Right hindlimb (tissue), 1 donor: Measurements from ENCODE around the gene FAT1.

Source experiments
- DNase-seq: peaks from one replicate; pipeline ENCODE4 v3.0.0-alpha.2; 2018

The FAT1 gene

DNA sequence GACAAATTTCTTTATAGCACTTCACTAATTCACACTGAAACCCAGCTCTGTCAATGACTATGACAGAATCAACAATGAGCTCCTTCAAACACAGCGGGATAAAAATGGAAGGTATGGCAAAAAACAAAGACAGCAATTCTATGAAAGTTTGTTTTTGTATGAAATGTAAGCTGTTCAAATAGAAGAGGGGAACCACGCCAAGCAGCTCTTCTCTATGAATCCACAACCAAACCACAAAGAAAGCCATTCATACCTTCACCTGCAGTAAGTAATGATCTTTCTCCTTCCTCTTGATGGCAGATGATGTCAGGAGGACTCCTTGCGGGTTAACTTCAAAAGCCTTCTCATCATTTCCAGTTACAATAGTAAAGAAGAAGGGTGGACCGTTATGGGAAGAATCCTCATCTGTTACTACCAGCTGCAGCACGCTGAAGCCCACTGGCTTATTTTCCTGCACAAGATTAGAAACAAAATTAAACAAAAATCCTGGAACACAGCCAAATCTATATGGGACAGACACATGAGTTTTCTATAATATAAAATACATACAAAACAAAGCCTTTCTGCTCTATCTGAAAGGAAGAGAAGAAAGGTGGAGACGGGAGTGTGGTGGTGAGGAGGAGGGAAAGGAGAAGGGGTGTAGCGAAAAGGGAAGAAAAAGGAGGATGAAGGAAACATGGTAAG lies 119.4 kb downstream of the FAT1 start:
- no peak for DNase-seq

DNA sequence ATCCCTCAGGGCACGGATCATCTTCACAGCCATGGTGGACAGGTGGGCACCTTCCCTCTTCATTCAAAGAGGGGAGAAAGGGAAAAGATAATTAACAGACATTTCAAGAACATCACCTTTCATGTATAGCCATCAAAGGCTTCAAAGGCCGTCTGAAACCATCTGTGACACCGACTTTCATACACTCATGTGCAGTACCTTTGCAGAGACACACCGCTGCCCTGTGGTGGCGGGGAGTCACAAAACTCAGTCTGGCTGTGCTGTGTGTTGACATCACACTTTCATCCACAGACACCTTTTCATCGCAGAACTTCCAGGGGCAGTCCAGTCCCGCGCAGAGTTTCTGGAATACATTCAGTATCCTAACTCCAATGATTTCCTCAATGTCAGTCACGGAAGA lies 120.7 kb downstream of the FAT1 start:
- DNase-seq, result no peak

DNA sequence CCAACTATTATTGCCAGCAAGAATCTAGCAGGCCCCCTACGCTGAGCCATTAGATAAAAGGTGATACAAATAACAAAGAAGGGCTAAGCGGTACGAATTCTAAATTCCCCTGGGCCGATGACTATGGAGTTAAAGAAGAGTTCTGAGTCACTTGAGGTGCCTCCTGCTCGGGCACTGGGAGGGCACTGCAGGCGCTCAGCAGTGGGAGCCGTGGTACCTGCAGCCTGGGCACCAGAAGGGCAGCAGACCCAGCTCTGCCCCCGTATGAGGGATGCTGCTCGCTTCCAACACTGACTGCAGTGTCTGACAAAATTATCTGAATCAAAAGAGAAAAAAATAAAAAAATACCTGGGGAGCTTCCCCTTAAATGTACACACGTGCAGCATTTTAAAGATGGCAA lies 124.2 kb downstream of the FAT1 start:
- DNase-seq, result no peak

DNA sequence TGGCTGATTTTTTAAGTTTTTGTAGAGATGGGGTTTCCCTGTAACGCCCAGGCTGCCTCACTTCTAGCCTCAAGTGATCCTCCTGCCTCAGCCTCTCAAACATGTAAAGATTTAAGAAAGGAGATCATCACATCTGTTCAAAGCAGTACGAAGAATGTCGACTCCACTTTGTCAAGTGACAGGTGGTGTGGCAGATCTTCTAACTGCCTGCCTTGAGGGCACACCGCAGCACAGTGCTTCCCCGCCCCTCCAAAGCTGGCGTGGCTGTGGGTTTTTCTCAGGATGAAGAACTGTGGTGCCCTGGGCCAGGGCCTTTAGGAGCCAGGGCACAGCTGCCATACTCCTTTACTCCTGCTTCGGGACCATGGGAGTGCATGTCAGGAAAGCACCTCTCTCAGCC lies 125.0 kb downstream of the FAT1 start:
- no peak for DNase-seq

DNA sequence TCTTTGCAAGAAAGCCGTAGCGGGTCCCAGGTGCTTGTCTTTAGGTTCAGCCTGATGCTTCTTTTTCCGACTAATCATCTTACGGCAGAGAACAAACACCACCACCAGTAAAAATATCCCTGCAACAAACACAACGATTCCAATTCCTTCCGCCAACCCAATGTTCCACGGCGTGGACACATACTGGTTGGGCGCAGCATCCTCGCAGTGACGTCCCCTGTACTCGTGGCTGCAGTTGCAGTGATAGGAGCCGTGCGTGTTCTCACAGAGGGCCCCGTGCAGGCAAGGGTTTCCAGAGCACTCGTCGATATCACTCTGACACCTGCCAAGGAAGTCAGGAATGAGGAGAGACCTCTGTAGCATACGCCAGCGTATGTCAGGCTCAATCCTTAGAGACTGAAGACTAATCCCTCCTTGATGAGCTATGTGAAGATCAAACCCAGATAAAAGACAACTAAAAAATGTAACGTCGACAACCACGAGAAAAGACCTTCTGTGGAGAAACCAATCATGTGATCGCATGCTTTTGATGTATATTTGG lies 126.7 kb downstream of the FAT1 start:
- no peak for DNase-seq

DNA sequence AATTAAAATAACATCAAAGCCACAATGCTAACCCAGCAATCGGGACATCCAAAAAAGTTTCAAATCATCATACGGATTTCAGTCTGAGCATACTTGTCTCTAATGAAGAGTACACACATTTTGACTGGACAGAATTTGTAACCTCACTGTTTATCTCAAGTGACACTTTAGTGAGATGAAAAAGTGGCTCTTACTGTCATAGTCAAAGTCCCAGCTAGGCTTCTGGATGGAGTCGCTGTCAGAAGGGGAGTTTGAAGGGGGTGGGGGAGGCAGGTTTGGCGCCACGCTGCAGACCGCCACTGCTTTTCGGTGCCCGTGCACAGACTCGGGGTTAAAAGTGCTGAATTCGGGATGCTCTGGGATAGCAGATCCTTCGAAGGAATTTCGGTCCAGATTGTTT lies 127.3 kb downstream of the FAT1 start:
- DNase-seq, result no peak

DNA sequence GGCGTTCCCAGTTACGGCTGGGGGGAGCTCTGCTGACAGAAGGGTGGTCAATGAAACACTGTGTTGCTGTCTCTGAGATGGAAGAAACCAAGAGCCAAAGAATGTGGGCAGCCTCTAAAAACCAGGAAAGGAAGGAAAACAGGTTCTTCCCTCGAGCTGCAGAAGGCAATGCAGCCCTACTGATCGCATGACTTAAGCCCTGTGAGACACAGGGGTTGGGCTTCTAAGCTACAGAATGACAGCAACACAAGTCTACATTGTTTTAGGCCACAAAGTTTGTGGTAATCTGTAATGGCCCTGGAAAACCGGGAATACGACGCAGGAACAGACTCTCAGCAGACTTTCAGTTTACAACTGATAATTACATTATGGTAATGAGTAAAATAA lies 130.1 kb downstream of the FAT1 start:
- no peak for DNase-seq

DNA sequence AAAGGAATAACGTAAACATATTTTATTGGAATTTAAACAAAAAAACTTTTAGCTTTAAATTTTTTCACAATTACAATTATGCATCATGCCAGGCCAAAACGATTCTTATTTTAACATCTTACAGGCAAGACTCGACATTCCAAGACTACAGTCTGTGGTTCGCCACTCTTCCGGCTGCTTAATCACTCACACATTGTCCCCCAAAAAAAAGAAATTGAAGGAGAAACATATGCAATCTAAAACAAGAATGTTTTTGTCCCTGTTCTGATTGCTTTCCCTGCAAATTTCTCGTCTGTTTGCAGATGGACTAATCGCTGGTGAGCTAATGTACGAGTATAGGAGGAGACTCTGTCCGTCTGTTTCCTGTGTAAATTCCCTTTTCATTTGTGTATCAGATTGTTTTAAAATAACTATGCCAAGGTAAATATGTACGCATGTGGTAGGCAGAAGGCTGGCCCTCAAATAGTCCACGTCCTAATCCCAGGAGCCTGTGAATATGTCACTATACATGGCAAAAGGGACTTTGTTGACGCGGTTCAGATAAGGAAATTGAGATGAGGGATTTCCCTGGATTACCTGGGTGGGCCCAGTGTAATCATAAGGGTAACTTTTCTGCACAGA lies 130.6 kb downstream of the FAT1 start:
- DNase-seq, result no peak

DNA sequence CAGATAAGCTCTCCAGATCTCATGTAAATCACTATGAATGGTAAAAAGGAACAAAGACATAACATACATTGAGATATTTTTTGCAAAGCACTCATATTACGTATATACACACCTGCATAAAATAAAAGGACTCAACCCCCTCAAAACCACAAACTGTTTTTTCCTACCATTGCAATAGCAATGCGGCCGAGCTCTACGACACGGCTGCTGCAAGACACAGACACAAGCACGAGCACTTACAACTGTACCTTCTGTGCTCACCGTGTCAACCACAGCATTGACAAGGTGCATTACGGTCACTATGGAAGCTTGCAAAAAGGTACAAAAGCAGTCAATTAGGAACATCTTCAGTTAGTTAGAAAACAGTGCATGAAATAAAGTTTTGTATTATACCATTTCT lies 131.2 kb downstream of the FAT1 start:
- DNase-seq, result no peak

DNA sequence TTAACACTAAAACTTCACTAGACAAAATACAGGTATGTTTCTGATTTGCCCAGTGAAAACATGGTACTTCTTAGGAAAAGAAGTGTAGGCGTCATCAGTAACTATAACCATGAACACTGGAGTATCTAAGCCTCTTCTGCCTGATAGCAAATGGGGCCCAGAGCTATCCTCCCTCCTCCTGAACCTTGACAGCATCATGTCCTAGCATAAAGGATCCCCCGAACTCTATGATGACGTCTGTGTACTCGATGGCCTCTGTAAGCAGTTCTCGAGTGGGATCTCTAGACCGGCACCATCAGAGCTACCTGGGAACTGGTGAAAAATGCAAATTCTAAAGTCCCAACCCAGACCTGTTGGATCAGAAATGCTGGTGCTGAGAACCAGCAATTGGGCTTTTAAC lies 132.0 kb downstream of the FAT1 start:
- no peak for DNase-seq

DNA sequence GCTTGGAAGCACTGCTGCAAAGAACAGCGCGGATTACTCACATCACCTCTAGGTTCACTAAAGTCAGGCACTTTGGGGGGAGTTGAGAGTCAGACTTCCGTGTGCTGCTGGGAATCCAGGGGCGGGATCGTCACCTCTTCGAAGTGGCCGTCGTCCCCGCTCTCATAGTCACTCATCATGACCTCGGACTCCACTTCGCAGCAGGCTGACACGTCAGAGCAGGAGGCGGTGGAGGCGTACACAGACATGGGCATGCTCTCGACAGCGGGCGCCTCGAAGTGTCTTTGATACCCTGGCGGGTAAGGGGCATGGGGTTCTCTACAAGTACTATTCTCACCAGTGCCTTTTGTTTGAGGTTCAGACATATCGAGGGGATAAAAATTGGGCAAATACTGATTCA lies 135.2 kb downstream of the FAT1 start:
- no peak for DNase-seq

DNA sequence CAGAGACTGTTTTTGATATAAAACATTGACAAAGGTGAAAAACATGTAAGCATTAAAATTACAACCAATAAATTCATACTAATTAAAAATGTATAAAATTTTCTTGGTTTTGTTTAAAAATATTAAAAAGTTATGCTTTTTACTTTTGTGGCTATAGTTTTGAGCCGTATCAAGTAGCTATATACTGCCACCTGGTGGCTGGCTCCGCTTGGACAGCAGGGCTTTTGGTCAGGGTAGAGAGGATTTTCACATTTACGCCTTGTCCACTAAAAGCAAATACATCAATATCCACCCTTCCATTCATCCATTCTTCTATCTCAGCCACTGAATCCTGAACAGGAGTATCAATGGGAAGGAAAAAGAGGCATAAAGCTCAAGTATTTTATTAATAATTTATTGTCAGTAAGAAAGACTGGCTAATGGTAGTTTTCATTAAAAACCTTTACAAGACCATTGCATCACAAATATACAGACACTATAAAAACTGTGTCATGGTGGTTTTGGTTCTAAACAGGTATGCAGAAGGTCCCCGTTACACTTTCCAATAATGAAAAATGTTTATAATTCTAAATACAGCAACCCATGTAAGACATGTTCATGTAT lies 136.1 kb downstream of the FAT1 start:
- peak; percentile 70 for DNase-seq

DNA sequence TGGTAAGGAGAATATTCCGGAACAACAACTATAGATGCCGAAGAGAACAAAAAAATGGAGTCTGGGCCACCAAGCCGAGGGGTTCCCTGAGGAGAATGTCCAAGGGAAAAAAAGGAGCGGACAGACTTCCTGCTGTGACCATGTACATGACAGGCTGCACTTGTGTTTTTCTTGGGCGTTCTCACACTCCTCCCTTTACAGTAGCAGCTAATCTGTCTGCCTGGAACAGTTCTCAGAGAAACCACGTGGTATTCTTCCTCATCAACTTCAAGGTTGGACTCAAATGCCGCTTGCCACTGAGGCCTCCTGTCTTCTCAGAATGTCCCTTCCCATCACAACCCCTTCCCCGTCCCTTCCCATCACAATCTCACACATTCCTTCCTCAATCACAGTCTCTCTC lies 137.5 kb downstream of the FAT1 start:
- no peak for DNase-seq

DNA sequence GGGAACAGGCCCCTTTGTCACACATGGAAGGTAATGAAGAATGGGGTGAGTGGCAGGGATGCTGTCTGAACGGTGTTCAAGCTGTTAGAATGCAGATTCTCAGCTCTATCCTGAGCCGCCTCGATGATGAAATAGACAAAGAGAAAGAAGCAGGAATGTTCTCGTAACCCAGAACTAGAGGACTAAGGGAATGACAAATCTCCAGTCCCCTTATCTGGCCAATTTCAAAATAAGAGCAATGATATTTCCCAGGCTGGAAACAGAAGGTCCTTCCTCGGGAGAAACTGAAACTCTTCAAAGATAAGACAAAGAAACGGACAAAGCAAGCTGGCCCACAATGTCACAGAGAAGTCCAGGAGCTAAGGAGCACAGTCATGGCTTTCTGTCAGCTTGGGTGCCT lies 138.7 kb downstream of the FAT1 start:
- no peak for DNase-seq

DNA sequence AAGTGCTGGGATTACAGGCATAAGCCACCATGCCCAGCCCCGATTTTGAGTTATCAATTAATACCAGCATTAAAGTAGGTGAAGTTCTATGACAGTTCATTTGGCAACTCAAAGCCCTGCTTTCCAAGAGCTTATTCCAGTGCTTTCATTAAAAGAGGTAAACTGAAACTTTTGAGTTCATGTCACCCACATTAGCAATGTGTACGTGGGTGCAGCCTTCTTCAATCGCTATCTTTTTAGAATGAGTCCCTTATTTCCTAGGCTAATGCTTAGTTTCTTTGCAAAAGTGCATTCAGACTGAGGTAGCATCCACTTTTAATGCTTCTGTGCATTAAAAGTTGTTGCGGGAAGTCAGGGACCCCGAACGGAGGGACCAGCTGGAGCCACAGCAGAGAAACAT lies 142.2 kb downstream of the FAT1 start:
- no peak for DNase-seq

DNA sequence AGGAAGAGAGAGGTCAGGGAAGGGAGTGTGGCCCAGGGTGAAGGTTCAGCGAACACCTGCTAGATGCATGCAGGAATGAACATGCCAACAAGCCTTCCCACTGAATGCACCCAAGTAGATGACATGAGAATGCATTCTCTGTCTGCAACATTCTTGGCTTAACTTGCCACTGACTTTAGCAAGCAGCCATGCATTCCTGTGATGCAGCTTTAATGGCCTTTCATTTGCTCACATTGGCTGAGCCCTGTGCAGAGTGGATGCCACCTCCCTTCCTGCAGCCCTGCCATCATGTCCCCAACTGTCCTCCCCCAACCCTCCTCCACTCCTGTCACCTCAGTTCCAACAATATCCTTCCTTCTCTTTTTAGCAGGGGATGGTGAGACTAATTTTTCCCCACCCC lies 143.0 kb downstream of the FAT1 start:
- no peak for DNase-seq

DNA sequence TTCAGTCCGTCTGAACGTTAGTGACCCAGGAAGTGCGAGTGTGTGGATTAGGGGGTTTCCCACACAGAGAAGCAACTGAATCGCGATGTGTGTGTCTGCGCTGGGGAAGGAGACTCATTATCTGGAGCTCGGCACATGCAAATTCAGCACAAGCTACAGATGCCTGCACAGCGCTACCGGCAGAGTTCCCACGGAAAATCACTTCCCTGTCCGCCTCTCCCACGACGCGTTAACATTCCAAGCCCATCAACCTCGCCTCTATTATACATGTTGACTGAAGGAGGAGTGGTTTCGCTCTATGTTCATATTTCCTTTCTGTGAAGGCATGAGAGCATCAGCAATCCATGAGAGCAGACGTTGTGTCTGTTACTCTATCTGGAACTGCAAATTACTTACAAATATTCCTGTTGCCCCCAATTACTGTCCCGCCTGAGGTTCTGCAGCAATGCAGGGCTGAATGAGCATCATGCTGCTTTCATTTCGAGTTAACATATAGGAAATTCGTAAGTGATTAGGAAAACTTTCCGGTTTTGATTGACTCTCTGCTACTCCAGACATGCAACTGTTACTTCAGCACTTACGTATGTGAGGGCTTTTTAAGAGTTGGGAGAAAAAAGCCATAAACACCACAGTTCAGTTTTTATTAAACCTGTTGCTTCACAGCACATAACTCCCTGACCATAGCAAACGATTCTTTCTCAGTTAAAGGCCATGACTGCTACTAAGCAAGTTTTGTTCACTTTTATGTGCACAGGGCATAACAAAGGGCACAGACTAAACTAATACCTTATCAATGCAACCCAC lies 153.3 kb downstream of the FAT1 start:
- DNase-seq, result no peak

DNA sequence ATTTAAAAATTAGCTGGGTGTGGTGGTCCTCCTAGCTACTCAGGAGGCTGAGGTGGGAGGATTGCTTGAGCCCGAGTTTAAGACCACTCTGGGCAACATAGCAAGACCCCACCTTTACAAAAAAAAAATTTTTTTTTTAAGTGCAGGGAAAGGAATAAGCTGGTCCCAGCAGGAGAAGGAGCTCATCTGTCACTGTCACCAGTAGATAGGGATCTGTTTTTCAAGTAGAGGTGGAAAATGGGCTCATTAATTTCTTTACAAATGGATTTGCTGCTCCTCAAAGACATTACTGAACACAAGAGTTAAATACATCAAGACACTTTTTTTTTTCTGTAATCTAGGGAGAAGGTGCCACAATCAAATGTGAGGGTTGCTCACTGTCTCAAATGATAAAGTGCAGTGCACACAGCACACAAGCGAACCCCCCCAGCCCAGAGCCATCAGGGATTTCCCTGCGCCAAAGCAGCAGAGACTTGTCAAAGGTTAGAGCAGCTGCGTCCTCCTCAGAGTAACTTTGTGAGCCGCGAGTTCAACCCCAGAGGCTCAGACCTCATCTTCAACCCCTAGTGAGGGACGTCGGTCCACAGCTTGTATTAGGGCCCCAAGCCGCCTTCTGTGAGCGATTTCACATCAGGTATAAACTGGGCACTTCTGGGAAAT lies 154.0 kb downstream of the FAT1 start:
- DNase-seq, result no peak

DNA sequence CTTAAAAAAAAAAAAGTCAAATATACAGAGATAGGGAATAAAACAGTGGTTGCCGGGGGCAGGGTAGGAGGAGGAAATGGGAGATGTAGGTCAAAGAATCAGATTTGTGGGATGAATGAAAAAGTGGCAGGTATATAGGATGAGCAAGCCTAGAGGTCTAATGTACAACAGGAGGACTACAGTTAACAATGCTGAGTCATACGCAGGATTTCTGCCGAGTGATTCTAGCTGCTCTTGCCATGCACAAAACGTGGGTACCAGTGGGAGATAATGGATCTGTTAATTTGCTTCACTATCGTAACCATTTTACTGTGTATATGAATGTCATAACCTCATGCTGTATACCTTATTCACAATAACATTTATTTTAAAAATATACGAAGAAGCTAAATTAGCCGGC lies 157.6 kb downstream of the FAT1 start:
- no peak for DNase-seq

DNA sequence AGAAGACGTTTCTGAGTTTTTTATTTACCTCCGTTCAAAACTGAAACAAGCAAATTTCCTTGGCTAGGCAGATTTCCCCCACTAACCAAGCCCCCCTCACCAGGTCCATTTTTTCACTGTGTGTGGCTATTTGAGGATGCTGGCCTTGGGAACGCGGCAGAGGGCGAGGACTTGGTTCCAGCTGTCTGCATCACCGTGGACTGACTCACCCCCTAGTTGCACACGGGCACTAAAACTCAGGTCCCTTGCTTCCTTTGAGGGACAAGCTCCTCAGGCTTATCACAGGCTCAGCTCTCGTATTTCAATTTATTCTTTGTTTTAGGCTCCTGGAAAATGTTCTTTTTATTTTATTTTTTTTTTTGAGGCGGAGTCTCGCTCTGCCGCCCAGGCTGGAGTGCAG lies 159.9 kb downstream of the FAT1 start:
- DNase-seq, result no peak

DNA sequence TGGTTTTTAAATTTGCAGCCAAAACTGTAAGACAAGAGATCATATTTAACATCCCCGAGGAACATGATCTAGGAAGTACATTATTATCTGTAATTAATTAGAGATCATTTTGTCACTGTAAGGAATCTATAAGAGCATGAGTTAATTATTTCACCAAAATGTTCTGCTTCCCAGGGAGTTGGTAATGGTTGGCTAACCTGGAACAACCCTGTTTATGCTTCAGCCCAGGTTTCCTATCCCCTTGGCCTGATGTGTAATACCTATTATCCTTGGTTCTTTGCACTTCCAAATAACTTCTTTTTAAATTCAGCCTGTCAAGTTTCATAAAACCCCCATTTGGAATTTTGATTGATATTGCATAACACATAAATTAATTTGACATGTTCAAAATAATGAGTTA lies 161.9 kb downstream of the FAT1 start:
- no peak for DNase-seq

DNA sequence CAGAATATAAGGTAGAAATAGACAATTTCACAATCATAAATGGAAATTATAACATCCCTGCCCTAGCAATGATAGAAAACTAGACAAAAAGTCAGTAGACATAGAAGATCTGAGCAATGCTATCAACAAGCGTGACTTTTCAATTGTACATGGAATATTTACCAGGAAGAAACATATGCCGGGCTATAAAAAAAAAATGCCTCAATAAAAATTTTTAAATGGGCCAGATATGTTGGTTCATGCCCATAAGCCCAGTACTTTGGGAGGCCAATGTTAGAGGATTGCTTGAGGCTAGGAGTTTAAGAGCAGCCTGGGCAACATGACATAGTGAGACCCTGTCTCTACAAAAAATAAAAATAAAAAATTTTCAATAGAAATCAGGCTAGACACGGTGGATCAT lies 163.0 kb downstream of the FAT1 start:
- DNase-seq, result no peak

DNA sequence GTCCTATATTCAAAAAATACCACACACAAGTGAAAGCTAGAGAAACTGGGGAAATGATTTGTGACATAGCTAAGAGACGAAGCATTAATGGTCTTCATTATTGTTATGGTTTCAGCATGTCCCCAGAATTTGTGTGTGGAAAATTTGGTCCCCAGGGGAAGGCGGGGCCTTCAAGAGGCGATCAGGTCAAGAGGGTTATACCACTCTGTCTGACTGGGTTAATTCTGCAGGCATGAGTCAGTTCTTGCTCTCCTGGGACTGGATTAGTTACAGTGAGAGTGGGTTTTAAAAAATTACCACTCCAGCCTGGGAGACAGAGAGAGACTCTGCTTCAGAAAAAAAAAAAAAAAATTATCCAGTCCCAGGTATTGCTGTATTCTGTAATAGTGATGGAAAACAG lies 166.2 kb downstream of the FAT1 start:
- DNase-seq, result no peak
